ENCODE data around the gene SLC1A7. TPM values are rescaled to one million over a fixed set of nuclear protein-coding genes. Genes with fewer than 3 reads are reported as not detected.
"Not testable (repeated sequence)": the region's sequence is repeated elsewhere in the genome, so short reads cannot be mapped to it uniquely, and the experiment has no call there.

The SLC1A7 gene
- total RNA-seq, 4 donors from 2014 or later: 0.54 to 1.6 (median 0.62) TPM; not detected in 1

DNA sequence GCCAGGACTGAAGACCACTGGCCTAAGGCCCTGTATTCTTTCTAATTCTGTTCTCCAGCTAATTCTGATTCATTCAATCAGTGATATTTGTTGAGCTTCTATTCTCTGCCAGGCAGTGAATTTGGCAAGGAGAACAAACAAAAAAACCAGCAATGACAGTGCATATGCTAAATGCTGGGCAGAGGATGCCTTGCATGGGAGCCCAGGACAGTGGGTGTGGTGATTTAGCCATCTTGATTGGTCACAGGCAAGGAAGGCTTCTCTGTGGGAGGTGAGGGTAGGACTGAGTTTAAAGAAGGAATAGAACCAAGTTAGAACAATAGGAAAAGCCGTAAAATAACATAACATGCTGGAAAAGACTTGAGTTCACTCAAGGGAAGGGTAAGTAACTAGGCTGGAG, 45.0 kb upstream of the SLC1A7 start:
- no peak overlapping the region for H3K27ac ChIP-seq
- no peaks in the 10 kb centered on the region for H3K36me3 ChIP-seq
- no peak overlapping the region for H3K4me3 ChIP-seq
- ATAC-seq: no peak
- H3K27me3 ChIP-seq: no peaks in the 10 kb centered on the region
- TF ChIP-seq POLR2AphosphoS5 (IDR thresholded peaks at IDR 0.05): no peak
- TF ChIP-seq EP300 (IDR thresholded peaks at IDR 0.05): no peak
- TF ChIP-seq, protein P1, sequence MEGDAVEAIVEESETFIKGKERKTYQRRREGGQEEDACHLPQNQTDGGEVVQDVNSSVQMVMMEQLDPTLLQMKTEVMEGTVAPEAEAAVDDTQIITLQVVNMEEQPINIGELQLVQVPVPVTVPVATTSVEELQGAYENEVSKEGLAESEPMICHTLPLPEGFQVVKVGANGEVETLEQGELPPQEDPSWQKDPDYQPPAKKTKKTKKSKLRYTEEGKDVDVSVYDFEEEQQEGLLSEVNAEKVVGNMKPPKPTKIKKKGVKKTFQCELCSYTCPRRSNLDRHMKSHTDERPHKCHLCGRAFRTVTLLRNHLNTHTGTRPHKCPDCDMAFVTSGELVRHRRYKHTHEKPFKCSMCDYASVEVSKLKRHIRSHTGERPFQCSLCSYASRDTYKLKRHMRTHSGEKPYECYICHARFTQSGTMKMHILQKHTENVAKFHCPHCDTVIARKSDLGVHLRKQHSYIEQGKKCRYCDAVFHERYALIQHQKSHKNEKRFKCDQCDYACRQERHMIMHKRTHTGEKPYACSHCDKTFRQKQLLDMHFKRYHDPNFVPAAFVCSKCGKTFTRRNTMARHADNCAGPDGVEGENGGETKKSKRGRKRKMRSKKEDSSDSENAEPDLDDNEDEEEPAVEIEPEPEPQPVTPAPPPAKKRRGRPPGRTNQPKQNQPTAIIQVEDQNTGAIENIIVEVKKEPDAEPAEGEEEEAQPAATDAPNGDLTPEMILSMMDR (IDR thresholded peaks at IDR 0.05): no peak
- TF ChIP-seq POLR2A (IDR thresholded peaks at IDR 0.05): no peak
- whole genome bisulfite sequencing, 2 donors (ENCODE audit: low coverage in 1 of 2): 100% methylated on average over 1 of the region's 1 CpG
- peaks cover 0 to 4% (median 0%) of the 10 kb centered on the region in 3 donors for H3K9me3 ChIP-seq
- H3K4me1 ChIP-seq: peaks cover 0 to 8% (median 0%) of the 10 kb centered on the region in 3 donors

DNA sequence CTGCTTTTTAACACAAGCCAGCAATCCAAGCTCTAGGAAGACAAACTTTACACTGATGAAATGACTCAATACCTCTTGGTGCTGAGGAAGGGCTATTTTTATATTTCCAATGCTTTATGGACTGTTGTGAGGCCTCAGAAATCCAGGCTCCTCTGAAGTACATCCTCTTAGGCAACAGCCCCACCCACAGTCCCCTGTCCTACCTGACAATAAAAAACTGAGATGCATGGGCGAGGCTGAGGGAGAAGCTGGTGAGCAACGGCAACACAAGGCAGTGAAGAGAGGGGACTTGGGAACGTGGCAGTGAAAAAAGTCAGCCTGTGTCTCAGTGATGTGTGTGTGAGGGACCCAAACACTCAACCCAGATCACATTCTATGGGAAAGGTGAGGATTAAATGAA, 44.1 kb upstream of the SLC1A7 start:
- Histone ChIP-seq H3K36me3 (no peaks in the 10 kb centered on the region), H3K27ac (no peak overlapping the region), H3K4me1 (peaks cover 0 to 17% (median 0%) of the 10 kb centered on the region in 3 donors), H3K27me3 (no peaks in the 10 kb centered on the region), H3K9me3 (peaks cover 0 to 4% (median 0%) of the 10 kb centered on the region in 3 donors), H3K4me3 (no peak overlapping the region)
- 58 to 83% methylated on average over 2 to 3 of the region's 3 CpGs for WGBS, 2 donors (ENCODE audit: low coverage in 1 of 2)
- no peak for TF ChIP-seq POLR2A (IDR thresholded peaks at IDR 0.05)
- TF ChIP-seq, protein P1 (IDR thresholded peaks at IDR 0.05): no peak
- TF ChIP-seq POLR2AphosphoS5 (IDR thresholded peaks at IDR 0.05): no peak
- TF ChIP-seq EP300 (IDR thresholded peaks at IDR 0.05): no peak
- no peak for ATAC-seq

DNA sequence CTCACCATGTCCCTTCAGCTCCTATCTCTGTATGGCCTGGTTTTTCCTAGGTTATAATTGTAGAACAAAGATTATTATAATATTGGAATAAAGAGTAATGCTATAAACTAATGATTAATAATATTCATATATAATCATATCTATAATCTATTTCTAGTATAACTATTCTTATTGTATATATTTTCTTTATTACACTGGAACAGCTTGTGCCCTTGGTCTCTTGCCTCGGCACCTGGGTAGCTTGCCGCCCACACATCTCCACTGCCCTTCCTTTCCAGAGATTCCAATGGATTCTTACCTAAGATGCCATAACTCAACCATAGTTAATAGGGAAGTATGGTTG, 43.5 kb upstream of the SLC1A7 start:
- peaks cover 0 to 18% (median 0%) of the 10 kb centered on the region in 3 donors for H3K4me1 ChIP-seq
- not testable (repeated sequence) for H3K9me3 ChIP-seq, H3K27me3 ChIP-seq, ATAC-seq, H3K27ac ChIP-seq, H3K4me3 ChIP-seq, H3K36me3 ChIP-seq
- WGBS, 2 donors (ENCODE audit: low coverage in 1 of 2): 64 to 86% methylated on average over 2 of the region's 2 CpGs

DNA sequence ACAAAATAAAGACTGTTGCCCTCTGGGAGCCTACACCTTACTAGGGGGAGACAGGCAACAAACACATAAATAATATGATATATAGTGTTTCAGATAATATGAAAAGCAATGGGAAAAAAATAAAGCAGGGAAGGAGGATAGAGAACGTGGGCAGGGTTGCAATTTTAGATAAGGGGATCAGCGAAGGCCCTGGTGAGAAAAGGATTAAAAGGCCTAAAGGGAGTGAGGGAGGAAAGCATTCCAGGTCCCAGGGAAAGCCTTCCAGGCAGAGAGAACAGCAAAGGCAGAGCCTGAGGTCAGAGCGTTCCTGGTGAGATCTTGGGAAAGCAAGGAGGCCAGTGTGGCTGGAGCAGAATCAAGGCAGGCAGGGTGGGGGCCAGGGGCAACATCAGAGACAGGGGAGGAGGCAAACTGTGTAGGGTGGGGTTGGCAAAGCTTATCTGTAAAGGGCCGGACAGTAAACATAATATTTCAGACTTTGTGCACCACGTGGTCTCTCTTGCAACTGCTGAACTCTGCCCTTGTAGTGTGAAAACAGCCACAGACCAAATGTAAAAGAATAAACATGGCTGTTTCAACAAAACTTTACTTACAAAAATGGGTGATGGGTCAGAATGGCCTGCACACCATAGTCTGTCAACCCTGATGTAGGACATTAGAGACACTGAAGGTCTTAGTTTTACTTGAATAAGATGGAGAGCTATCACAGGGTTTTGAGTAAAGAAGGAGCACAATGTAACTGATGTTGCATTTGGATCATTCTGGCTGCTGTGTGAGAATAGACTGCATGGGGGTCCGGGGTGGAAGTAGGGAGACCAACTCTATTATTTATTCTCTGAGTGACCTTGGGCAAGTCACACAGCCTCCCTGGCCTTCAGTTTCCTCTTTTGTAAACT, 40.9 kb upstream of the SLC1A7 start:
- TF ChIP-seq POLR2AphosphoS5 (IDR thresholded peaks at IDR 0.05): no peak
- TF ChIP-seq, protein P1 (IDR thresholded peaks at IDR 0.05): no peak
- no peak for TF ChIP-seq EP300 (IDR thresholded peaks at IDR 0.05)
- TF ChIP-seq POLR2A (IDR thresholded peaks at IDR 0.05): no peak
- WGBS, 2 donors (ENCODE audit: low coverage in 1 of 2): 60 to 83% methylated on average over 4 to 6 of the region's 6 CpGs
- H3K27ac ChIP-seq: peak overlapping the region in 2 of 4 donors; percentile 25 to 59

DNA sequence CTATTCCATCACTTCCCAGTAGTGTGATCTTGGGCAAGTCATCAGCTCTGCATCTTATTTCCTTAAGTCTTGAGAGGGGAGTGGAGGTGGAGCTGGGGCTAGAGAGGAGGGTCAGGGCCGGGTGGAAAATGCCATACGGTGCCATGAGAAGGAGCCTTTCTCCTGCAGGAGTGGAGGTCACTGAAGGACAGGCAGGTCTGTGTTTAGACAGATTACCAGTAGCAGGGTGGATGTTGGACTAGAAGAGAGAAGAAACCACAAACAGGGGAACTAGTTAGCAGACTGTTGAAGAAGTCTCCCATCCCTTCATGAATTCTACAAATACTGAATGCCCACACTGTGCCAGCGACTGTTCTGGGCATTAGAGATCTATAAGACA, 40.3 kb upstream of the SLC1A7 start:
- TF ChIP-seq POLR2A (IDR thresholded peaks at IDR 0.05) (no peak), EP300 (IDR thresholded peaks at IDR 0.05) (no peak), POLR2AphosphoS5 (IDR thresholded peaks at IDR 0.05) (no peak)
- TF ChIP-seq, protein P1 (IDR thresholded peaks at IDR 0.05): no peak
- Histone ChIP-seq H3K4me1 (peaks cover 0 to 18% (median 0%) of the 10 kb centered on the region in 3 donors), H3K9me3 (peaks cover 0 to 4% (median 0%) of the 10 kb centered on the region in 3 donors), H3K4me3 (no peak overlapping the region), H3K27ac (peak overlapping the region in 2 of 4 donors; percentile 25 to 59), H3K36me3 (no peaks in the 10 kb centered on the region), H3K27me3 (no peaks in the 10 kb centered on the region)
- ATAC-seq: no peak
- 100% methylated on average over 1 of the region's 3 CpGs; no CpG with 5 or more reads in 1 of the 2 donors for WGBS, 2 donors (ENCODE audit: low coverage in 1 of 2)

More for the DNA sequence above, 40.9 kb upstream of the SLC1A7 start:
- ATAC-seq: peak; percentile 74
- Histone ChIP-seq H3K27me3 (no peaks in the 10 kb centered on the region), H3K4me1 (peaks cover 0 to 18% (median 0%) of the 10 kb centered on the region in 3 donors), H3K9me3 (peaks cover 0 to 4% (median 0%) of the 10 kb centered on the region in 3 donors), H3K36me3 (no peaks in the 10 kb centered on the region), H3K4me3 (no peak overlapping the region)
